H1 (cell line): ENCODE results near the gene ZNF423.

Experiments
- BRCA1 ChIP-seq: IDR thresholded peaks from 2 replicates; pipeline ENCODE4 v1.6.1; 2012; ENCODE audit warnings: low read depth, low read length, improper control_type of control experiment
- PHF8 ChIP-seq: fragments of 200-600 bp; sonication (generic); conservative IDR thresholded peaks from 2 replicates; pipeline ENCODE4 v1.7.1; 2012; ENCODE audit warnings: low read depth, mild to moderate bottlenecking, inconsistent platforms, low read length, moderate library complexity
- POLR2A ChIP-seq, 2 experiments: IDR thresholded peaks; 1 replicate in 1 of 2; 2 replicates in 1 of 2; pipeline ENCODE4 v1.6.1; 2011; ENCODE audit warnings: low read depth in 2 of 2, low read length in 2 of 2, mild to moderate bottlenecking in 2 of 2; ENCODE audit errors: control extremely low read depth in 1 of 2
- SIN3A ChIP-seq, 2 experiments: IDR thresholded peaks in 1 of 2; conservative IDR thresholded peaks in 1 of 2; 2 replicates each; pipeline ENCODE4 v1.6.1; 2011 to 2012; ENCODE audit warnings: low read length in 2 of 2, improper control_type of control experiment in 1 of 2, low read depth in 1 of 2, mild to moderate bottlenecking in 1 of 2
- TF ChIP-seq, protein P1 (sequence below), 3 experiments: IDR thresholded peaks; 1 replicate in 2 of 3; 2 replicates in 1 of 3; pipeline versions ENCODE4 v1.5.1 to v1.6.1; 2011; ENCODE audit warnings: low read length in 3 of 3, mild to moderate bottlenecking in 3 of 3, inconsistent platforms in 2 of 3, low read depth in 1 of 3, moderate library complexity in 1 of 3; ENCODE audit not compliant: insufficient read depth in 1 of 3; ENCODE audit errors: control extremely low read depth in 1 of 3
- TF ChIP-seq, protein P2 (sequence below): IDR thresholded peaks from 2 replicates; pipeline ENCODE4 v1.6.1; 2011; ENCODE audit warnings: low read length, improper control_type of control experiment

DNA sequence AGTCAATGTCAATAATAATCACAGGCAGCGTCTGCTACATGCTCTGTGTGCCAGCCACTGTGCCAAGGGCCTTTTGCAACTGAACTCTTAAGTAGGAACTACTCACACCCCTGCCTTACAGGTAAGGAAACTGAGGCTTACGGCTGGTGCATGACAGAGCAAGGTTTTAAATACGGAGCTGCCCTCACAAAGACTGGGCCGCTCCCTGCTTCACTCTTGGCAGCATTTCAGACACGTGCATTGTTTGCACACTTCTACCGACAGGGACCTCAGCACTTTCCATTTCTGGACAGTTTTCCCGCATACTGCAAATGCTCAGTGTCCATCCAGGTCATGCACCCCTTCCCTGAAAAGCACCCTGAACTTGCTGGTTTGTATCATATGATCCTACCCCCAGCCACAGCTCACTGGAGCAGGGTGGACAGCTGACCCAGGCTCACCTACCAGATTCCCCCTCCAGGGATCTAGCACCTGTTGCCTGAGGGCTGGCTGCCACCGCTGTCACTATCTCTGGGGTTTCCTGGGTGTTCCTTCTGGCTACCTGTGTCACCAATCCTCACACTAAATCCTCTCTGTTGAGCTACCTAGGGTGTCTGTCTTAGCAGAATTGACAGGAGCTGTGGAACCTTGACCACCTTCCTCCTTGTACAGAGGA is 339.4 kb downstream of the ZNF423 start:
- TF ChIP-seq PHF8 (no peak), BRCA1 (no peak), SIN3A (conservative IDR thresholded peaks at IDR 0.05 in 1 of 2, IDR thresholded peaks at IDR 0.05 in 1 of 2; ENCODE audit: low read depth in 1 of 2, low read length in 2 of 2) (no peak), POLR2A (IDR thresholded peaks at IDR 0.05; ENCODE audit: control extremely low read depth in 1 of 2, low read depth in 2 of 2, low read length in 2 of 2) (no peak)
- TF ChIP-seq, protein P1, sequence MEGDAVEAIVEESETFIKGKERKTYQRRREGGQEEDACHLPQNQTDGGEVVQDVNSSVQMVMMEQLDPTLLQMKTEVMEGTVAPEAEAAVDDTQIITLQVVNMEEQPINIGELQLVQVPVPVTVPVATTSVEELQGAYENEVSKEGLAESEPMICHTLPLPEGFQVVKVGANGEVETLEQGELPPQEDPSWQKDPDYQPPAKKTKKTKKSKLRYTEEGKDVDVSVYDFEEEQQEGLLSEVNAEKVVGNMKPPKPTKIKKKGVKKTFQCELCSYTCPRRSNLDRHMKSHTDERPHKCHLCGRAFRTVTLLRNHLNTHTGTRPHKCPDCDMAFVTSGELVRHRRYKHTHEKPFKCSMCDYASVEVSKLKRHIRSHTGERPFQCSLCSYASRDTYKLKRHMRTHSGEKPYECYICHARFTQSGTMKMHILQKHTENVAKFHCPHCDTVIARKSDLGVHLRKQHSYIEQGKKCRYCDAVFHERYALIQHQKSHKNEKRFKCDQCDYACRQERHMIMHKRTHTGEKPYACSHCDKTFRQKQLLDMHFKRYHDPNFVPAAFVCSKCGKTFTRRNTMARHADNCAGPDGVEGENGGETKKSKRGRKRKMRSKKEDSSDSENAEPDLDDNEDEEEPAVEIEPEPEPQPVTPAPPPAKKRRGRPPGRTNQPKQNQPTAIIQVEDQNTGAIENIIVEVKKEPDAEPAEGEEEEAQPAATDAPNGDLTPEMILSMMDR (IDR thresholded peaks at IDR 0.05; ENCODE audit: control extremely low read depth in 1 of 3, insufficient read depth in 1 of 3, low read depth in 1 of 3, low read length in 3 of 3), result no peak
- TF ChIP-seq, protein P2, sequence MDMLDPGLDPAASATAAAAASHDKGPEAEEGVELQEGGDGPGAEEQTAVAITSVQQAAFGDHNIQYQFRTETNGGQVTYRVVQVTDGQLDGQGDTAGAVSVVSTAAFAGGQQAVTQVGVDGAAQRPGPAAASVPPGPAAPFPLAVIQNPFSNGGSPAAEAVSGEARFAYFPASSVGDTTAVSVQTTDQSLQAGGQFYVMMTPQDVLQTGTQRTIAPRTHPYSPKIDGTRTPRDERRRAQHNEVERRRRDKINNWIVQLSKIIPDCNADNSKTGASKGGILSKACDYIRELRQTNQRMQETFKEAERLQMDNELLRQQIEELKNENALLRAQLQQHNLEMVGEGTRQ, result no peak
